ENCODE results near the gene CCR5AS.

The CCR5AS gene

DNA sequence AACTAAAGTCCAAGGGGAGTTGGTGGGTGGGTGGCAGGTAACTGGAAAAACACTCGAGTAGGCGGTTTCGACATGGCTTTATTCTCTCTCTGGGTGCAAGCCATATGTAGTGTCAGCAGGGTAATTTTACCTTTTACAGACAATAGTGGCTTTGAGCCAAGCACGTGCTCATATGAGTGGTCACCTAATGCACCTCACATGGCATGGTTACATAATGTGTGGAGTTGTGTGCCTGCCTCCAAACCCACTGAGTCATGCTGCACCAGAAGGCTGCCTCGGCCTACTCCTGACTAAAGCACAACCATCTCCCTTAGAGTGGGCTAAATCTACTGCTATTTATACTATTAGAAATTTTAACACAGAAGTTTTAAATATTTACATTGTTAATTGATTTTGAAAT is 16.7 kb upstream of the CCR5AS start:
- intact Hi-C loops (cut with micrococcal nuclease): no loop called here
- Mint-ChIP-seq H3K36me3 (ENCODE audit: low read depth) (no peaks in the 10 kb centered on the region), H3K27me3 (ENCODE audit: insufficient read depth) (peaks cover 1% of the 10 kb centered on the region), H3K27ac (no peak overlapping the region), H3K4me1 (ENCODE audit: low read depth) (no peaks in the 10 kb centered on the region), H3K9me3 (no peaks in the 10 kb centered on the region), H3K4me3 (no peak overlapping the region)
- DNase-seq (ENCODE audit: low spot score): no peak

DNA sequence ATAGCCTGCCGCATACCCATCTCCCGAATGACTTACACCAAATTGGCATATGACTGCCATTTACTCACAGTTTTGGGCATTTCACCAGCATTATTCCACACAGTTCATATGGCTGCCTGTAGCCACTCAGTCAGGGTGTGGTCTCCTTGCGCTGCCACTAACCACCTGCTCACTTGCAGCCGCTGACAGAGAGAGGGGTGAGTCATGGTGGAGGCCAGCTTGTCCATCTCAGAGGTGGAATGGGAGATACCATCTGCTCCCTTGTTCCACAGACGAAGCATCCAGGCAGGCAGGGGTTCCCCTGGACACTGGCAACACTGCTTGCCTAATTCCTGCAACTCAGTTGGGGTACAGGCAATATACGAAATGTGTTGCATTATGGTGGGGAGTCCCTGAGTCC is 15.8 kb upstream of the CCR5AS start:
- Mint-ChIP-seq H3K27me3 (ENCODE audit: insufficient read depth) (peaks cover 1% of the 10 kb centered on the region), H3K27ac (no peak overlapping the region), H3K9me3 (no peaks in the 10 kb centered on the region), H3K36me3 (ENCODE audit: low read depth) (no peaks in the 10 kb centered on the region), H3K4me3 (no peak overlapping the region), H3K4me1 (ENCODE audit: low read depth) (no peaks in the 10 kb centered on the region)
- no peak for DNase-seq (ENCODE audit: low spot score)
- intact Hi-C loops (cut with micrococcal nuclease): no loop called here

DNA sequence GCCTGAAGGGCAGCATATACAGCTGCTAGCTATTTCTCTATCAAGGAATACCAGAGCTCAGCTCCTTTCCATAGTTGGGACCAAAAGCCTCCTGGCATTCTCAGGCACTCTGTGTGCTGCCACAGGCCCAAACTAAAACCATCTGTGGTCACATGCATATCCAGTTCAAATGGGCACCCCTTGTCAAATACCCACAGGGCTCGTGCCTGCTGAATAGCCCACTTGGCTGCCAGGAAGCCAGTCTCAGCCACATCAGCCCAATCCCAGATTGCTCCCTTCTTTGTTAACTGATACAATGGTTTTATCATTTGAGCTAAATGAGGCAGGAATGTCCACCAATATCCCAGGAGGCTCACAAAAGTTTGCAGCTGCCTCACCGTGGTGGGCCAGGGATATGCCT is 14.1 kb upstream of the CCR5AS start:
- Mint-ChIP-seq H3K4me3 (no peak overlapping the region), H3K36me3 (ENCODE audit: low read depth) (no peaks in the 10 kb centered on the region), H3K27ac (no peak overlapping the region), H3K9me3 (no peaks in the 10 kb centered on the region), H3K4me1 (ENCODE audit: low read depth) (no peaks in the 10 kb centered on the region), H3K27me3 (ENCODE audit: insufficient read depth) (peaks cover 2% of the 10 kb centered on the region)
- no peak for DNase-seq (ENCODE audit: low spot score)
- intact Hi-C loops (cut with micrococcal nuclease): no loop called here

DNA sequence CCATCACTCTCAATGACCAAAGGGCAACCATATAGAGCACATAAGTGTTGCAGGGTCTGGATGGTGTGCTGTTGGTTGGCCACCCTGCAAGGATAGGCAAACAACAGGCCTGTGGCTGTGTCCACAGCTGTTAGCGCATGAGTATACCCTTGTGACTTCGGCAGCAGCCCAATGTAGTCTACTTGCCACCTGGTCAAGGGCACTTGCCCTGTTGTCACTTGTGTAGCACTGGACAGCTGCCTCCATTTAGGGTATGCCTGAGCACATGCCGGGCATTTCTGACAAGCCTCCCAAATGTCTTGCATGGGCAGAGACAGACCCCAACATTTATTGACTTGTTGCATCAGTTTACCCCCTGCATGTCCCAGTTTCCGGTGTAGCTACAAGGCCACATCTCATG is 12.9 kb upstream of the CCR5AS start:
- H3K36me3 Mint-ChIP-seq (ENCODE audit: low read depth): no peaks in the 10 kb centered on the region
- no peak overlapping the region for H3K4me3 Mint-ChIP-seq
- no peak overlapping the region for H3K27ac Mint-ChIP-seq
- no peak for DNase-seq (ENCODE audit: low spot score)
- intact Hi-C loops (cut with micrococcal nuclease): no loop called here
- H3K27me3 Mint-ChIP-seq (ENCODE audit: insufficient read depth): peaks cover 2% of the 10 kb centered on the region
- H3K4me1 Mint-ChIP-seq (ENCODE audit: low read depth): no peaks in the 10 kb centered on the region
- H3K9me3 Mint-ChIP-seq: no peaks in the 10 kb centered on the region

DNA sequence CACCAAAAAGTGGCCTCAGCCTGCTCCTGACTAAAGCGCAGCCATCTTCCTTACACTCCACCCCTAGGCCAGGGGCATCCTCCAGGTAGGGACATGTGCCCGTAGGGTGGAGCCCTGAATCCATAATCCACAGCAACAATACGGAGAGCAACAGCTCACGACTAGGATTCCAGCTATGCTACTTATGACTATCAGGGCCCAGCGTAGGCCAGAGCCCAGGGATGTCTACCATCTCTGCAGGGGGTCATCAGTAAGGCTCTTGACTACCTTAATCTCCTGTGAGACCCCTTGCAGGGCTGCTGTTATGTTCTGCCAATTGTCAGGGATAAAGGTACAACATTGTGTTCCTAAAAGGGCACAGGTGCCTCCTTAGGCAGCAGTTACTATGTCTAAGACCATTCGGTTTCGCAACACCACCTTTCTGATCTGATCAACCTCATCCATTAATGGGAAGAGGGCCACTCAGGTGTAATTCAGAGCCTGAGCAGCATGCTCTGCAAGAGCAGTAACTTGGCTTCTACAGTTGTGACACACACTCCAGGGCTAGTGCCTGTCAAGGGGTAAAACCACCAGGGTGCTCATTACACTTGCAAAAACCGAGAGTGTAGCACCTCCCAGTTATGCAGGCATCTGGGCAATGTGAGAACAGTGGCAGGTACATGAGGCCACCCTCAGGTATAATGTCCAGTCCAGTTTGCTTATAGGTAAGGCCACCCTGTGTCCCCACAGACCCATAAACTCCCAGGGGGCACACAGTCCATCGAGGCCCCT is 11.2 kb upstream of the CCR5AS start:
- H3K27me3 Mint-ChIP-seq (ENCODE audit: insufficient read depth): peaks cover 5% of the 10 kb centered on the region
- no peak for DNase-seq (ENCODE audit: low spot score)
- no peaks in the 10 kb centered on the region for H3K9me3 Mint-ChIP-seq
- H3K27ac Mint-ChIP-seq: no peak overlapping the region
- H3K4me3 Mint-ChIP-seq: no peak overlapping the region
- no peaks in the 10 kb centered on the region for H3K4me1 Mint-ChIP-seq (ENCODE audit: low read depth)
- intact Hi-C loops (cut with micrococcal nuclease): no loop called here
- H3K36me3 Mint-ChIP-seq (ENCODE audit: low read depth): no peaks in the 10 kb centered on the region

DNA sequence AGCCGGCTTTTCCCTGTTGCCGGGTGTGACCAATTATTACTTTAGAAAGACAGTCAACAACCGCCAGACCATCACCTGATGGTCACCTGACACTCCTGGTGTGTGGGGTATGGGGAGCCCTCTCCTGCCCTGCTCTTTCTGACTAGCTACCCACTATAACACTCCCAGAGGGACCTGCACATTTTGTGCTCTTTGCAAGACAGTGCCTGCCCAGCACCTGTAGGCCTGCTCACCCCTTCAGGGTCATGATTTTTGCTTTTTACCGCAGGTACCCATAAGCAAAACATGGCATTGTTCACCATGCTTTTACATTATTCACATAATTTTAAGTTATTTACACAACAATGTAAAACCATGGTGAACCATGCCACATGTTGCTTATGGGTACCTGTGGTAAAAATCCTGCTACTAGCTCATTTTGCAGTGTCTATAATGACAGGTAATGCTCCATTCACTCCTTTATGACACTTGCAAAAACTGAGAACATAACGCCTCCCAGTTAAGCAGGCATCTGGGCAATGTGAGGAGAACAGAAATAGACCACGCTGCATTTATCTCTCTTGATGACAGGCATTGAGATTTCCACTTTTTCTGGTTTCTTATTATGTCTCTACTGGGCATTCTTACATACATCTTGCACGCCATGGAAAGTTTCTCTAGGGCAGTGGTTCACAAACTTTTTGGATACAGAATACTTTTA is 10.1 kb upstream of the CCR5AS start:
- H3K36me3 Mint-ChIP-seq (ENCODE audit: low read depth): no peaks in the 10 kb centered on the region
- intact Hi-C loops (cut with micrococcal nuclease): no loop called here
- H3K27ac Mint-ChIP-seq: no peak overlapping the region
- no peak overlapping the region for H3K4me3 Mint-ChIP-seq
- no peak for DNase-seq (ENCODE audit: low spot score)
- H3K27me3 Mint-ChIP-seq (ENCODE audit: insufficient read depth): peaks cover 7% of the 10 kb centered on the region
- no peaks in the 10 kb centered on the region for H3K4me1 Mint-ChIP-seq (ENCODE audit: low read depth)
- no peaks in the 10 kb centered on the region for H3K9me3 Mint-ChIP-seq

DNA sequence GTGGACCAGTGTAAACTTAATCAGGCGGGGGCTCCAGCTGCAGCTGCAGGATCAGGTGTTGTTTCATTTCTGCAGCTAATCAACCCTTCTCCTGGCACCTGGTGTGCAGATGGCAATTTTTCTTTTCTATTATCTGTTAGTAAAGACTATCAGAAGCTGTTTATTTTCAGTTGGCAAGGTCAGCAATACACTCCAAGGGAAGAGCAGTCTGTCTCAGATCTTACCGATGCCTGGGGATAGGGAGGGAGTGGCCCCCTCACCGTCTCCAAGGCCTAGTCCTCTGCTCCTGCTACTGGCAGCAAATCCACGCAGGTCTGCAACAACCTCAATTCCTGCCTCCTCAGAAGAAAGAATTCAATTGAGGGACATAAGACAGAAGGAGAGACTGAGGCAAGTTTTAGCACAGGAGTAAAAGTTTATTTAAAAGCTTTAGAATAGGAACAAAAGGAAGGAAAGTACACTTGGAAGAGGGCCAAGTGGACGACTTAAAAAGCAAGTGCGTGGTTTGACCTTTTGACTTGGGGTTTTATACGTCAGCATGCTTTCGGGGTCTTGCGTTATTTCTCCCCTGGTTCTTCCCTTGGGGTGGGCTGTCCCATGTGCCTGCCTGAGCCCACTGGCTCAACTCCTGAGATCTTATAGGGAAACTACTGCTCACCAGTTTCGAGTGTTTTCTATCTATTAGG is 9.4 kb upstream of the CCR5AS start:
- H3K9me3 Mint-ChIP-seq: no peaks in the 10 kb centered on the region
- H3K4me1 Mint-ChIP-seq (ENCODE audit: low read depth): no peaks in the 10 kb centered on the region
- H3K27ac Mint-ChIP-seq: no peak overlapping the region
- no peak overlapping the region for H3K4me3 Mint-ChIP-seq
- peaks cover 7% of the 10 kb centered on the region for H3K27me3 Mint-ChIP-seq (ENCODE audit: insufficient read depth)
- no peaks in the 10 kb centered on the region for H3K36me3 Mint-ChIP-seq (ENCODE audit: low read depth)
- intact Hi-C loops (cut with micrococcal nuclease): no loop called here
- no peak for DNase-seq (ENCODE audit: low spot score)

DNA sequence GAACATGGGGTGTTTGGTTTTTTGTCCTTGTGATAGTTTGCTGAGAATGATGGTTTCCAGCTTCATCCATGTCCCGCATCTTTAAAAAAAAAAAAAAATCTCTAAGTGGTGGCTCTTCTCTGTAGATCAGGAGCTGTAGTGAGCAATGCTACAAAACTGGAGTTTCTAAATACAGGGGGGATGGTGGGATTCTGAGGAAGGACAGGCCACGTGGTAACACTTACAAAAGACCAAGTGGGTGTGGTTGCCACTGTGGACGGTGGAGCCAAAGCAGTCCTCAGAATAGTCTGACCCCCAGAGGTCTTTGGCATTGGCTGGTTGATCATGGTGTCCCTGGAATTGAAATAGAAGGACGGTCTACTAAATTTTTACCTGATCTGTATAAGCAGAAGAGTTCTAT is 7.9 kb upstream of the CCR5AS start:
- H3K27ac Mint-ChIP-seq: no peak overlapping the region
- H3K36me3 Mint-ChIP-seq (ENCODE audit: low read depth): peaks cover under 1% of the 10 kb centered on the region
- H3K4me3 Mint-ChIP-seq: no peak overlapping the region
- peaks cover 10% of the 10 kb centered on the region for H3K27me3 Mint-ChIP-seq (ENCODE audit: insufficient read depth)
- intact Hi-C loops (cut with micrococcal nuclease): no loop called here
- H3K9me3 Mint-ChIP-seq: no peaks in the 10 kb centered on the region
- H3K4me1 Mint-ChIP-seq (ENCODE audit: low read depth): peaks cover 5% of the 10 kb centered on the region
- no peak for DNase-seq (ENCODE audit: low spot score)

DNA sequence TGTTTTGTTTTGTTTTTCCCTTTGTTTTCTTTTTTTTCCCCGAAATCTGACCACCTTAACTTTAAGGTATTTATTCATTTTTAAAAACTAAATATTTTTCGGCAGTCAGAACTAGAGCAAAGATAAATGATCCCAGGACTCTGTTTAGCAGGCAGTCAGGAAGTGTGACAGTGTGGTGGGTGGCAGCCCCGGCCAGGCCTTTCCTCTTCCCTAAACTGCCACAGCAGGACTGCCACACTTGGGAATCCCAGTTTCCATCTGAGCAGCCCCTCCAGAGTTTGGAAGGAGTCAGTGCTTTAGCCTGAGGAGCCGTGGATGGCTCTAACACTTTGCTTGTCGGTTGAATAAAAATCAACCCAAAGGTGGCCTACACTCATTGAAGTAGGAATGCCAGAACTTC is 7.1 kb upstream of the CCR5AS start:
- H3K27me3 Mint-ChIP-seq (ENCODE audit: insufficient read depth): peaks cover 10% of the 10 kb centered on the region
- H3K4me3 Mint-ChIP-seq: no peak overlapping the region
- peaks cover 13% of the 10 kb centered on the region for H3K4me1 Mint-ChIP-seq (ENCODE audit: low read depth)
- intact Hi-C loops (cut with micrococcal nuclease): no loop called here
- H3K9me3 Mint-ChIP-seq: no peaks in the 10 kb centered on the region
- peaks cover 4% of the 10 kb centered on the region for H3K36me3 Mint-ChIP-seq (ENCODE audit: low read depth)
- DNase-seq (ENCODE audit: low spot score): no peak
- H3K27ac Mint-ChIP-seq: no peak overlapping the region

DNA sequence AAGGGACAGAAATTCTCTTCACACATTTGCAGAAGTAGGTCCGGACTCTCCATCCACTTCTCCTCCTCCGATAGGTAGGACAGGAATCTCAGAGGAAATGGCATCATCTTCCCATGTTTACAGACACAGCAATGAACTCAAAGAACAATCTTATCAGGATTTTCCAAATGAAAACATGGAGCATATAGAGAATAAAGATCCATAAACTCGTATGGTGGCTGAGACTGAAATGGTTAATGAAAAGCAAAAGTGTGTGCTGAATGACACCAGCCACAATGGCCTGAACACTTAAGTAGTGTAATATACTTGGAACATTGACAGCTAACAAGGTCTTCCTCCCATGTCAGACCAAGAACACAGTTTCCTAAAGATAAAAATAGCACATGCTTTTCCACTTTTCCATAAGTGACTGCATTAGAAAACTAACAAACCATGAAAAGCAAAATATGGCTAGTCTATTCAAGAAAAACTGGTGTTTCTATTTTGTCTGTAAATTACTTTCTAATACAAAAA is 6.0 kb upstream of the CCR5AS start:
- Mint-ChIP-seq H3K4me3 (no peak overlapping the region), H3K9me3 (no peaks in the 10 kb centered on the region), H3K36me3 (ENCODE audit: low read depth) (peaks cover 6% of the 10 kb centered on the region), H3K4me1 (ENCODE audit: low read depth) (peaks cover 23% of the 10 kb centered on the region), H3K27ac (no peak overlapping the region), H3K27me3 (ENCODE audit: insufficient read depth) (peaks cover 10% of the 10 kb centered on the region)
- no peak for DNase-seq (ENCODE audit: low spot score)
- intact Hi-C loops (cut with micrococcal nuclease): no loop called here

DNA sequence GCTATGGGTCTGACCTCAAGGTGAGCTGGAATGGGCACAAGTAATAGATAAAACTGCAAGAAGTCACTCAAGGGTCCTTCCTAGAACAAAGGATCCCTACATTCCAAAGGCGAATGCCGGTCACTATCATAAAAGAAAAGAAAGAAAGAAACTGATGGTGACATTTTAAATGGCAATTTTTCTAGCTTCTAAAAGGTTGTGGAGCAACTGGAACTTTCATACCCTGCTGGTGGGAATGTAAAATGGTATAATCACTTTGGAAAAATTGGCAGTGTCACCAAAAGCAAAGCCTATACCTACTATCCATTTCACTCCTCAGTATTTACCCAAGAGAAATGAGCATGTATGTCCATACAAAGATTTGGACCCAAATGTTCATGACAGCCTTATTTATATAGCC is 4.4 kb upstream of the CCR5AS start:
- no peak overlapping the region for H3K27ac Mint-ChIP-seq
- H3K27me3 Mint-ChIP-seq (ENCODE audit: insufficient read depth): peaks cover 15% of the 10 kb centered on the region
- intact Hi-C loops (cut with micrococcal nuclease): no loop called here

DNA sequence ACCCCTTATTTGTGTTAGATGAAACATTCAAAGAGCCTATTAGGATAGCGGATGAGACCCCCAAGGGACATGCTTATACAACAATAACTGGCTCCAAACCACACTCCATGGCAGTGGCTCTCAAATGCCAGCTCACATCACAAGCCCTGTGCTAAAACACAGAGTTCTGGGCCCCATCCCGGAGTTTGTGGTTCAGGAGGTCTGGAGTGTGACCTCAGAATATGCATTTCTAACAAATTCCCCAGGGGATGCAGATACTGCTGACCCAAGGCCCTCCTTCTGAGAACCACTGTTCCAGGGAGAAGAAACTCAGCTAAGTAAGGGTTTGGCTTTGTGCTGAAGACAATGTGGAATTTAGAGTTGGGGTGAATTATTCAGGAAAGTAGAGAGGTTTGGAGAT is 3.8 kb upstream of the CCR5AS start:
- DNase-seq (ENCODE audit: low spot score): no peak
- peaks cover 6% of the 10 kb centered on the region for H3K36me3 Mint-ChIP-seq (ENCODE audit: low read depth)
- H3K9me3 Mint-ChIP-seq: no peaks in the 10 kb centered on the region
- H3K4me3 Mint-ChIP-seq: no peak overlapping the region
- intact Hi-C loops (cut with micrococcal nuclease): no loop called here
- no peak overlapping the region for H3K27ac Mint-ChIP-seq
- H3K27me3 Mint-ChIP-seq (ENCODE audit: insufficient read depth): peaks cover 14% of the 10 kb centered on the region
- H3K4me1 Mint-ChIP-seq (ENCODE audit: low read depth): peaks cover 42% of the 10 kb centered on the region

More for the DNA sequence above, 4.4 kb upstream of the CCR5AS start:
- Mint-ChIP-seq H3K4me1 (ENCODE audit: low read depth) (peaks cover 39% of the 10 kb centered on the region), H3K36me3 (ENCODE audit: low read depth) (peaks cover 6% of the 10 kb centered on the region), H3K9me3 (no peaks in the 10 kb centered on the region), H3K4me3 (no peak overlapping the region)
- DNase-seq (ENCODE audit: low spot score): no peak
